NAMALWA (cell line): ENCODE data around the gene CTBP1.
"Not testable (repeated sequence)": the region's sequence is repeated elsewhere in the genome, so short reads cannot be mapped to it uniquely, and the experiment has no call there.

ENCODE experiments used
- DNase-seq: peaks from one replicate; pipeline ENCODE4 v3.0.0-alpha.2; 2015; ENCODE audit warnings: low spot score

The CTBP1 gene

DNA sequence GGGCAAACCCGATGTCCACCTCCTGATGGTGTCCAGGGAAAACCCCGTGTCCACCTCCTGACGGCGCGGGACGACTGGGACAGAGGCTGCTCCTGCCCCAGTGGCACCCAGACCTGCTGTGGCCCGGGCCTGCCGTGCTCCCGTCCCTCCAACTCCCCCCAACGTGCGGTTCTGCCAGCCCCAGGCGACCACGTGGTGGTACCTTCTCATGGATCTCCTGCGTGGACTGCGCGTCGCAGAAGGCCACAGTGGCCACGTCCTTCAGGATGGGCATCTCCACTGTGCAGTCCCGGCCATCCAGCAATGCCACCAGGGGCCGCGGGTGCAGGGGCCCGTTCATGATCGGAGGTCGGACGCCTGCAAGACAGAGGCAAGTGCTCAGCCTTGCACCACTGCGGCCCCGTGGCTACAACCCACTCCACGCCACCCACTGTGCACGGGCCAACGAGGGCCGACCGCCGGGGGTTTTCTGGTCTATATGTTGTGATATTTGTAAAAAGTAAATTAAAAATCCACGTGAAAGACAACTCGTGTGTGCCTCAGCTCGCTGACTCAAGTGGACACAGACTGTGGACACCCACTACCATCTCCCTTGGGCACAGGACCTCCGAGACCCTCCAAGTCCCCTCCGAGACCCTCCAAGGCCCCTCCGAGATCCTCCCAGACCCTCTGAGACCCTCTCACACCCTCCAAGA is 10.8 kb downstream of the CTBP1 start:
- no peak for DNase-seq

- DNase-seq, result not testable (repeated sequence)
Observed at GRCh38 chr4:1237261-1237660, 11.7 kb downstream of the CTBP1 start.

DNA sequence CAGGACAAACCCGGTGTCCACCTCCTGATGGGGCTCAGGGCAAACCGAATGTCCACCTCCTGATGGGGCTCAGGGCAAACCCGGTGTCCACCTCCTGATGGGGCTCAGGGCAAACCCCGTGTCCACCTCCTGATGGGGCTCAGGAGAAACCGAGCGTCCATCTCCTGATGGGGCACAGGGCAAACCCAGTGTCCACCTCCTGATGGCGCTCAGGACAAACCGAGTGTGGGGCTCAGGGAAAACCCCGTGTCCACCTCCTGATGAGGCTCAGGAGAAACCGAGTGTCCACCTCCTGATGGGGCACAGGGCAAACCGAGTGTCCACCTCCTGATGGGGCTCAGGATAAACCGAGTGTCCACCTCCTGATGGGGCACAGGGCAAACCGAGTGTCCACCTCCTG is 12.1 kb downstream of the CTBP1 start:
- not testable (repeated sequence) for DNase-seq

DNA sequence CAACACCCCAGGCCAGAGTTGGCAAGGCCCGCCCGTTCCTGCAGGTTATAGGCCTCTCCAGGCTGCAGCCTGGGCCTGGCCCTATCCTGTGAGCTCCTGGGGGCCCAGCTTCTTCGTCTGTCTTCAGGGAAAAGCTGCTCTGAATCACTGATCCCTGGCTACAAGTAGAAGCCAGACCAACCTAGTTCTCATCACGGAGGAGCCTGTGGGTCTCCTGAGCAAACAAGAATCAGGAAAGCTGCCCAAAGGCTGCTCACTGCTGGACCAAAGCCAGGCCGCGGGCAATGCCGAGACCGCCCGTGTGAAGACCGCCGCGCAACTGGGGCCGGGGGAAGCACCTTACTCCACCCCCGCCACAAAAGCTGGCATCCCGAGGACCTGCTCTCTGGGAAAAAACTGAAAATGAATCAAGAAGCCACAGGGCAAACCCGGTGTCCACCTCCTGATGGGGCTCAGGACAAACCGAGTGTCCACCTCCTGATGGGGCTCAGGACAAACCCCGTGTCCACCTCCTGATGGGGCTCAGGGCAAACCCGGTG is 12.8 kb downstream of the CTBP1 start:
- DNase-seq, result no peak

GRCh38 chr4:1235381-1236102 is 13.4 kb downstream of the CTBP1 start:
- no peak for DNase-seq

DNA sequence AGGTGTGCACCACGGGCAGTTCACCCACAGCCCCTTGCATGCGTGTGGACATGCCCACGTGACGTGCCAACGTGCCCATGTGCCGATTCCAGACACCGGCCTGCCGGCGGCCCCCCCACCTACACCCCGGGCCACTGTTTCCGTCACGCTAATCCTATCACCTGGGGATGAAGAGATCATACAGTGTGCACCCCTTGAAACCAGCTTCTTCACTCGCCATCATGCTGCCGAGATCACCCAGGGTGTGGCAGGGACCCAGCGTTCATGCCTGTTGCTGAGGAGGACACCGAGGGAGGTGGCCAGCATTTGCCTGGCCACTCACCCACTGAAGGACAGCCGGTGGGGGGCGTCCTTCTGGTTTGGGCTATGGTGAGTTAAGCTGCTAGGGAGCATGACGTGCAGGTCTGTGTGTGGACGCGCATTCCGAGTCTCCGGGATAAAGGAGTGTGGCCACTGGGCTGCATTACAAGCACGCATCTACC is 14.1 kb downstream of the CTBP1 start:
- DNase-seq, result no peak

- no peak for DNase-seq
Observed at GRCh38 chr4:1234309-1234695, 14.6 kb downstream of the CTBP1 start.

DNA sequence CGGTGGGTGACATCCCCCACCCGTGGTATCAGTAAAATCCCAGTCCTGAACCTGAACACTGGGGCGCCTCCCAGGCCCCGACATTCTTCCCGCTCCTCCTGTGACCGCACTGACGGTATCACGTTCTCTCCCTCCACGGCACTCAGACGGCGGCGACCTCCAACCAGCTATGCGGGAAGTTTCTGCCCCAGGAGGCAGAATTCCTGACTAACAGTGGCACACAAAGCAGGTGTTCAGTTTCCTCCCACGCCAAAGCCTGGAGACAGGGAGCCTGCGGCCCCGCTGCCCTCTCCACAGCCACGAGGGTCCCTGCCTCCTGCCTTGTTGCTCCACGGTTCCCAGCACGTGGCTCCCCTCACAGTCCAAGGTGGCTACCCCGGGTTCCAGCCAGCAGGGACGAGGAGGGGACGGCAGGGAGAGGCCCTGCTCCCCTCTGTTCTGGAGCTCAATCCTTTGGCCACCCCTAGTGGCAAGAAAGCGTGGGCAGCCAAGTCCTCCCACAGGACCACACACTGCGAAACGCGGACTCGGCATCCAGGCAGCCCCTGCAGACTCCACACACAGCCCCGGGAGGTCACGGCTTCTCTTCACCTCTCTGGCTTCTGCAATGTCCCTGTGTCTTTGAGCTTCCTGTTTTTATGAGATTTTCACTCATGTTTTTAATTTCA is 15.2 kb downstream of the CTBP1 start:
- no peak for DNase-seq

GRCh38 chr4:1232661-1233621 is 16.0 kb downstream of the CTBP1 start:
- no peak for DNase-seq

DNA sequence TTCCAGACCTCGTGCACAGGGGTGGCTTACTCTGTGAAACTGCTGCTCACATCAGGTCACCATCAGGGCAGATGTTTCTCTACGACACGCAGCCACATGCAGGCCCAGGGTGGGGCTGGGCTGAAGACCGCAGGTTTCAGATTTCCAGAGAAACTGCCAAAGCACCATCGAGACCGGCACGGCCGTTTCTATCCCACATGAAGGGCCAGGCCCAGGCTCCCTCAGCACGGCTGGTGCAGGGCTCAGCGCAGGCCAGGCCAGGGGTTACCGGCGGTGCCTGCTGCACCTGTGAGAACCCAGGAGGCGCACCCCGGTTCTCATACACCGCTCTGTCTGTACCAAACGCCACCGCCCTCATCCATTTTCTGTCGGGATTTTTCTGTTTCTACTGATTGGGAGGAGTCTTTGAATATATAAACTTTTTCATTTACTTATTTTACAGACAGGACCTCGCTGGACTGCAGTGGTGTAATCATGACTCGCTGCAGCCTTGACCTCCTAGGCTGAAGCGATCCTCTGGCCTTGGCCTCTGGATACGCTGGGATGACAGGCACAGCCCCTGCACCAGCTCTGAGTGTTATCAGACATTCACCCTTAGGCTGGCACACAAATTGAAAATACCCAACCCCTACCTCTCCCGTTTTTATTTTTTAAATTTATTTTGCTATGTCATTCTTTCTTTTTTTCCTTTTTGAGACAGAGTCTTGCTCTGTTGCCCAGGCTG is 17.1 kb downstream of the CTBP1 start:
- no peak for DNase-seq

GRCh38 chr4:1230971-1231636 is 17.8 kb downstream of the CTBP1 start:
- no peak for DNase-seq

GRCh38 chr4:1230316-1230715 is 18.6 kb downstream of the CTBP1 start:
- DNase-seq, result no peak

GRCh38 chr4:1229117-1229849 is 19.6 kb downstream of the CTBP1 start:
- no peak for DNase-seq

- DNase-seq, result no peak
Observed at GRCh38 chr4:1227816-1228215, 21.1 kb downstream of the CTBP1 start.

- no peak for DNase-seq
Observed at GRCh38 chr4:1226598-1226997, 22.3 kb downstream of the CTBP1 start.

GRCh38 chr4:1226144-1226481 is 22.8 kb downstream of the CTBP1 start:
- no peak for DNase-seq

DNA sequence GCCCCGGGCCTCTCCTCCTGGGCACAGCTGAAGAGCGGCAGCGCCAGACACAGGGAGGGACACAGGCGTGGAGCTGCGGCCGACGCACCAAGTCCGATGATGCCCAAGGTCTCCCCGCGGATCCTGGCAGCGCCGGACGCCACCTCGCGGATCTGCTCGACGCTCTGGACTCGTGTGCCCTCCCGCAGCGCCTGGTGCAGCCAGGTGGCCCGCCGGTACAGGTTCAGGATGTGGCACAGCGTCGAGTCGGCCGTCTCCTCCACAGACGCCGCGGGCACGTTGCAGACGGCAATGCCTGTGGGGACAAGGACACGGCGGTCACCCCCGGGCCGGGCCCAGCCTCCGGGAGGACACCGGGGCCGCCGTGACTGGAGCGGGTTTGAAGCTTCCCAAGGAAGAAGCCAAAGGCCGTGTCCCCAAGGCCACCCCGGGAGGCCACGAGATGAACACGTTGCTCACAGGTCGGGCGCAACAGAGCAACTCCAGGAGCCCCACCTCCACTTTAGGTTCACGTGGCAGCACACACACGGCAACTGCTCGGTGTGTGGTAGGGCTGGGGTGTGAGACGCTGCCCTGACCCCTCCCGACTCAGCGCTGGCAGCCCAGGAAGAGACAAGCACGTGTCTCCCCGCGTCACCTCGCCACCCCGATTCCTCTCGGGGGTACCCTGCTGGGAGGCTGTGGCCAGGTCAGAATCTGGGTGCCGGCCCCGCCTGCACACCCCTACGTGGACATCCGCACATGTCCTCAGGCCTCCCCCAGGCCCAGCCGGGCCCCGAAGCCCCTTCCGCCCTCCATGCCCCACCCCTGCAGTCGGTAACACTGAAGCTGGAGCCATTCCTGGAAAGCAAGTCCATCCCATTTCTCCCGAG is 23.4 kb downstream of the CTBP1 start:
- no peak for DNase-seq

GRCh38 chr4:1223841-1224809 is 24.8 kb downstream of the CTBP1 start:
- DNase-seq, result no peak
